HepG2 (cell line): Measurements from ENCODE around the gene SLC18A2. TPM values are rescaled to one million over a fixed set of nuclear protein-coding genes. Genes with fewer than 3 reads are reported as not detected.

ENCODE experiments used
- ATAC-seq: fragments of 200-7000 bp; cut with Tn5 transposase; 3 replicates; pipeline ENCODE4 v1.9.1; 2020; ENCODE audit warnings: mild to moderate bottlenecking, moderate library complexity
- BruUV-seq: library from RNA; stranded (reverse); fragments of 400-500 nt; replicated peaks from 2 replicates; lab custom pipeline; 2021; lab: Mats Ljungman, UMichigan
- CTCF ChIA-PET: fragments of 300-600 bp; formaldehyde crosslinking; extraction: SDS; loops from one replicate; lab custom pipeline; 2021; ENCODE audit warnings: low total read pairs, inconsistent platforms, low intra/inter-chr PET ratio; lab: Yijun Ruan, JAX
- POLR2A ChIA-PET: fragments of 350-600 bp; sonication (Branson Sonifier 250); formaldehyde crosslinking; loops from one replicate; lab custom pipeline; 2020; ENCODE audit warnings: antibody characterized with exemption, inconsistent platforms; lab: Yijun Ruan, JAX
- DNase-seq: peaks from one replicate; pipeline ENCODE4 v3.0.0-alpha.2; 2015; ENCODE audit warnings: low spot score
- FAIRE-seq: peaks from 3 replicates; lab custom pipeline; 2011; peaks lifted over from hg19 to GRCh38; lab: Jason Lieb, UNC
- H2AFZ ChIP-seq: one replicate; pipeline ENCODE4 v1.6.1; 2011; ENCODE audit warnings: low read length, inconsistent platforms
- H3K27ac ChIP-seq: fragments of 300-600 bp; 3 replicates; pipeline ENCODE4 v1.8.0; 2011; ENCODE audit warnings: mixed run types, mild to moderate bottlenecking, mixed read lengths, low read length, inconsistent platforms; ENCODE audit not compliant: insufficient read depth; ENCODE audit errors: extremely low read length
- H3K27me3 ChIP-seq, 2 experiments: fragments of 200-600 bp in 1 of 2; 2 replicates in 1 of 2; 3 replicates in 1 of 2; pipeline versions ENCODE4 v1.6.0 to v1.8.0; 2011; ENCODE audit warnings: low read length in 2 of 2, mild to moderate bottlenecking in 2 of 2, moderate library complexity in 2 of 2, inconsistent platforms in 1 of 2; ENCODE audit not compliant: insufficient read depth in 2 of 2, control insufficient read depth in 1 of 2
- H3K36me3 ChIP-seq, 2 experiments: fragments of 200-600 bp in 1 of 2; replicated peaks in 1 of 2; 2 replicates in 1 of 2; 3 replicates in 1 of 2; pipeline versions ENCODE4 v1.5.1 to v1.8.0; 2011; ENCODE audit warnings: low read length in 2 of 2, inconsistent platforms in 1 of 2; ENCODE audit not compliant: insufficient read depth in 2 of 2, control insufficient read depth in 1 of 2
- H3K4me1 ChIP-seq: 2 replicates; pipeline ENCODE4 v1.5.1; 2012; ENCODE audit warnings: low read length, inconsistent platforms; ENCODE audit not compliant: insufficient read depth
- H3K4me2 ChIP-seq: 2 replicates; pipeline ENCODE4 v1.6.0; 2011; ENCODE audit warnings: low read depth, low read length, inconsistent platforms
- H3K4me3 ChIP-seq, 3 experiments: fragments of 200-600 bp in 1 of 3; sonication (generic), shearing (Covaris generic) in 1 of 3; replicated peaks in 1 of 3; 2 replicates each; pipeline ENCODE4 v1.5.1; 2011 to 2016; ENCODE audit warnings: low read length in 3 of 3, inconsistent platforms in 2 of 3, low read depth in 2 of 3, mild to moderate bottlenecking in 2 of 3, control low read depth in 1 of 3, mixed read lengths in 1 of 3; ENCODE audit not compliant: insufficient read depth in 1 of 3
- H3K79me2 ChIP-seq: one replicate; pipeline ENCODE4 v1.6.1; 2011; ENCODE audit warnings: low read length, inconsistent platforms; ENCODE audit not compliant: insufficient read depth
- H3K9ac ChIP-seq: 2 replicates; pipeline ENCODE4 v1.6.0; 2011; ENCODE audit warnings: mild to moderate bottlenecking, low read depth, low read length, inconsistent platforms; ENCODE audit not compliant: insufficient read depth
- H3K9me3 ChIP-seq: 2 replicates; pipeline ENCODE4 v1.5.1; 2012; ENCODE audit warnings: mild to moderate bottlenecking, low read length
- H4K20me1 ChIP-seq: 2 replicates; pipeline ENCODE4 v1.6.0; 2011; ENCODE audit warnings: inconsistent platforms, mild to moderate bottlenecking, low read length, moderate library complexity; ENCODE audit not compliant: insufficient read depth
- ATF7 ChIP-seq, 2 experiments: fragments of 450-650 bp in 1 of 2; sonication (generic) in 1 of 2; formaldehyde crosslinking in 1 of 2; IDR thresholded peaks; 2 replicates each; pipeline versions ENCODE4 v1.4.0 to v1.6.1; 2016 to 2020; ENCODE audit warnings: antibody characterized with exemption in 1 of 2, mild to moderate bottlenecking in 1 of 2, missing genetic modification reagents in 1 of 2
- CBX1 ChIP-seq: IDR thresholded peaks from one replicate; pipeline ENCODE4 v1.6.1; 2016; ENCODE audit warnings: antibody characterized with exemption, low read depth
- CREB1 ChIP-seq, 2 experiments: fragments of 450-650 bp in 1 of 2; IDR thresholded peaks; 2 replicates each; pipeline ENCODE4 v1.6.1; 2016 to 2017; ENCODE audit warnings: control low read depth in 1 of 2, mild to moderate bottlenecking in 1 of 2, missing compliant biosample characterization in 1 of 2, missing genetic modification characterization in 1 of 2
- GLI4 ChIP-seq: sonication (generic); formaldehyde crosslinking; IDR thresholded peaks from 2 replicates; pipeline ENCODE4 v1.5.1; 2020; ENCODE audit warnings: missing genetic modification reagents, mild to moderate bottlenecking, moderate library complexity, borderline replicate concordance
- REL ChIP-seq: sonication (generic); formaldehyde crosslinking; conservative IDR thresholded peaks from 2 replicates; pipeline ENCODE4 v1.8.0; 2022; ENCODE audit warnings: mild to moderate bottlenecking, missing genetic modification reagents, moderate library complexity
- ZIK1 ChIP-seq: sonication (generic); formaldehyde crosslinking; IDR thresholded peaks from 2 replicates; pipeline ENCODE4 v1.5.0; 2020; ENCODE audit warnings: mild to moderate bottlenecking, low read depth, missing genetic modification reagents, borderline replicate concordance
- ZNF678 ChIP-seq: sonication (generic); formaldehyde crosslinking; IDR thresholded peaks from 2 replicates; pipeline ENCODE4 v1.4.0; 2020; ENCODE audit warnings: mild to moderate bottlenecking, missing genetic modification reagents
- WGBS: methylation state at CpG from one replicate; pipeline ENCODE4 v1.1.6; 2017; ENCODE audit warnings: low lambda C conversion rate; 5-methylcytosine and 5-hydroxymethylcytosine counted together
- in situ Hi-C: cut with HindIII; loops from 2 replicates; pipeline ENCODE4 v1.10.0; 2017; ENCODE audit warnings: low pct_unique_long_range_greater_than_20kb; ENCODE audit not compliant: extremely low pct_ligation_motif_present
- intact Hi-C: fragments of 100-400 bp; cut with micrococcal nuclease; formaldehyde crosslinking; loops from one replicate; pipeline ENCODE4 v1.10.0; 2022; ENCODE audit not compliant: unreplicated experiment
- polyA plus RNA-seq, 8 experiments: library from polyadenylated mRNA; depleted of rRNA in 3 of 8; stranded (reverse) in 7 of 8; unstranded in 1 of 8; fragments of >200 nt; fragmentation: Illumina TruSeq in 4 of 8; extraction: Trizol in 4 of 8; gene quantifications; 2 replicates each; pipeline versions ENCODE4 v1.2.1 to v1.2.3, GENCODE V29; 2011 to 2016; ENCODE audit warnings: low read depth in 4 of 8, missing spikeins in 1 of 8, mixed read lengths in 1 of 8; ENCODE audit not compliant: insufficient read depth in 1 of 8
- total RNA-seq, 5 experiments: library from RNA; depleted of rRNA; stranded (reverse); fragments of >200 nt; fragmentation: Illumina TruSeq; extraction: Trizol; gene quantifications; 2 replicates each; pipeline ENCODE4 v1.2.3, GENCODE V29; 2016; ENCODE audit warnings: low read depth in 1 of 5

The SLC18A2 gene
- total and polyA plus RNA-seq, 2 of the 13 experiments (the other 11 are each of a cell fraction or from before 2014, with no cell fraction given) = not detected

DNA sequence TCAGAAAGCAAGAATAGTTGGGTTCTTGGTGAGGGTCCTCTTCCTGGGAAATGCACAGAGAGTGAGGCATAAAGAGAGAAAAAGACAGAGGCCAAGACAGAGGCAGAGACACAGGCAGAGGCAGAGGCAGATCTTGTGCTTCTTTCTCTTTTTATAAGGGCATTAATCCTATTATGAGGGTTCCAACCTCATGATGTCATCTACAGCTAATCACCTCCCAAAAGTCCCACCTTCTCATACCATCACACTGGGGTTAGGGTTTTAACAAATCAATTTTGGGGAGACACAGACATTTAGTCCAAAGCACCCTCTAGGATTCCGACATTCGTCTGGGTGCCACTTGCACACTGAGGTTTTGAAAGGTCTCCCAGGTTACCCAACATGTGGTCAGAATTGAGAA lies 25.8 kb upstream of the SLC18A2 start:
- no peak overlapping the region for H2AFZ ChIP-seq
- ChIA-PET CTCF (interaction anchor here (3.8 kb wide), 1 partner anchor 104 kb away, joined by 74 read pairs; no protein-coding TSS in a partner anchor), POLR2A (no interaction called here)
- in situ Hi-C loops = no loop called here
- H3K9me3 ChIP-seq = peaks cover 17% of the 10 kb centered on the region
- no peak overlapping the region for H3K4me2 ChIP-seq
- no peak for FAIRE-seq
- peak; percentile 95 for TF ChIP-seq CREB1 (IDR thresholded peaks at IDR 0.05)
- TF ChIP-seq CREB1 (CRISPR knock-in tag; IDR thresholded peaks at IDR 0.05) = no peak
- peak; percentile 98 for TF ChIP-seq ATF7 (IDR thresholded peaks at IDR 0.05)
- TF ChIP-seq ATF7 (CRISPR knock-in tag; IDR thresholded peaks at IDR 0.05) = no peak
- no peak for TF ChIP-seq GLI4 (CRISPR knock-in tag)
- TF ChIP-seq, all 625 proteins: peak for 2
- 0% methylated on average over 2 of the region's 2 CpGs for WGBS
- H3K4me1 ChIP-seq = peaks cover 16% of the 10 kb centered on the region
- no TSS peak for BruUV-seq
- no peak overlapping the region for H3K4me3 ChIP-seq
- no peak overlapping the region for H3K9ac ChIP-seq
- ATAC-seq = no peak
- intact Hi-C loops = no loop called here
- no peak overlapping the region for H3K27ac ChIP-seq
- H4K20me1 ChIP-seq = no peaks in the 10 kb centered on the region
- H3K36me3 ChIP-seq = no peaks in the 10 kb centered on the region
- H3K79me2 ChIP-seq = no peaks in the 10 kb centered on the region
- DNase-seq = no peak
- peaks cover 2 to 37% of the 10 kb centered on the region in 2 experiments; a peak in 4 of 5 replicates for H3K27me3 ChIP-seq

DNA sequence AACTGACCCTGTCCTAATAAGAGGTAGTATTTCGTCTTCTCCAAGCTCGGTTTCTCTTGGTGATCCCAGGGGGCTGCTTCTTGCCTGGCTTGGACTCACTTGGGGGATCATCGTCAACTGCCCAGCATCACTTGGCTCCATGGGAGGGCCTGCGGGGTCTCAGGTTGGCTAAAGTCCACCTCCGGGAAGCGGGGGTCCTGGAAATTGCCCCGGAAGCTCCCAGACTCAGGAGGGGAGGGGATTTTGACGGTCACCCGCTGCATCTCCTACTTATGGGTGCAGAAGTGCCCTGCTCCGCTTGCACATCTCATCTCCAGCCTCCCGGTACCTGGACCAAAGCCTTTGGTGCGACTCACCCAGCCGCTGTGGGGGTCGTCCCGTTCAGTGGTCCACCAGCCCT lies 24.9 kb upstream of the SLC18A2 start:
- TF ChIP-seq REL (CRISPR knock-in tag) (0 out of 2 replicates have a peak, but pooled peaks have one; percentile 8), CBX1 (no peak), ZIK1 (CRISPR knock-in tag) (no peak), ZNF678 (CRISPR knock-in tag) (no peak)
- DNase-seq (no peak), FAIRE-seq (no peak), ATAC-seq (no peak)
- peaks cover 2 to 41% of the 10 kb centered on the region in 2 experiments; a peak in 4 of 5 replicates for H3K27me3 ChIP-seq
- H3K4me2 ChIP-seq = peak overlapping the region; percentile 91
- no TSS peak for BruUV-seq
- no peak overlapping the region for H3K27ac ChIP-seq
- H3K79me2 ChIP-seq = no peaks in the 10 kb centered on the region
- intact Hi-C loops = loop anchor here (1.0 kb wide), 2 partner anchors 104 to 233 kb away; no protein-coding TSS in a partner anchor
- H2AFZ ChIP-seq = no peak overlapping the region
- H3K36me3 ChIP-seq = no peaks in the 10 kb centered on the region
- no peaks in the 10 kb centered on the region for H4K20me1 ChIP-seq
- peak overlapping the region in 1 of 3 experiments; percentile 75; a peak in 2 of 6 replicates for H3K4me3 ChIP-seq
- ChIA-PET CTCF (interaction anchor here (0.6 to 3.8 kb wide), 9 partner anchors 11 to 1025 kb away, joined by 3 to 74 read pairs (median 6); no protein-coding TSS in a partner anchor), POLR2A (no interaction called here)
- no peak overlapping the region for H3K9ac ChIP-seq
- in situ Hi-C loops = no loop called here
- 41% methylated on average over 14 of the region's 15 CpGs for WGBS
- peaks cover 16% of the 10 kb centered on the region for H3K4me1 ChIP-seq
- H3K9me3 ChIP-seq = peaks cover 16% of the 10 kb centered on the region
